HFF-Myc (cell line): Measurements from ENCODE around the gene FAM174C.

Source experiments
- DNase-seq: peaks from one replicate; pipeline ENCODE4 v3.0.0-alpha.2; 2011; ENCODE audit warnings: low read depth; ENCODE audit errors: extremely low read depth
- H3K4me3 ChIP-seq: replicated peaks from 2 replicates; pipeline ENCODE4 v1.5.1; 2011; ENCODE audit warnings: low read depth, mild to moderate bottlenecking, control low read depth, low read length
- TF ChIP-seq, protein P1 (sequence below): IDR thresholded peaks from 2 replicates; pipeline ENCODE4 v1.5.1; 2012; ENCODE audit warnings: mild to moderate bottlenecking, low read depth, low read length, control low read depth; ENCODE audit errors: missing control alignments

The FAM174C gene

GRCh38 chr19:1275260-1275975, at the start of gene FAM174C:
TSS of gene FAM174C (plus strand) at chr19:1275530. CDS start at chr19:1275550, 20 bp downstream.
- peak within 1 kb of the TSS; percentile 59 for H3K4me3 ChIP-seq
- peak; percentile 87 for DNase-seq
- TF ChIP-seq, protein P1, sequence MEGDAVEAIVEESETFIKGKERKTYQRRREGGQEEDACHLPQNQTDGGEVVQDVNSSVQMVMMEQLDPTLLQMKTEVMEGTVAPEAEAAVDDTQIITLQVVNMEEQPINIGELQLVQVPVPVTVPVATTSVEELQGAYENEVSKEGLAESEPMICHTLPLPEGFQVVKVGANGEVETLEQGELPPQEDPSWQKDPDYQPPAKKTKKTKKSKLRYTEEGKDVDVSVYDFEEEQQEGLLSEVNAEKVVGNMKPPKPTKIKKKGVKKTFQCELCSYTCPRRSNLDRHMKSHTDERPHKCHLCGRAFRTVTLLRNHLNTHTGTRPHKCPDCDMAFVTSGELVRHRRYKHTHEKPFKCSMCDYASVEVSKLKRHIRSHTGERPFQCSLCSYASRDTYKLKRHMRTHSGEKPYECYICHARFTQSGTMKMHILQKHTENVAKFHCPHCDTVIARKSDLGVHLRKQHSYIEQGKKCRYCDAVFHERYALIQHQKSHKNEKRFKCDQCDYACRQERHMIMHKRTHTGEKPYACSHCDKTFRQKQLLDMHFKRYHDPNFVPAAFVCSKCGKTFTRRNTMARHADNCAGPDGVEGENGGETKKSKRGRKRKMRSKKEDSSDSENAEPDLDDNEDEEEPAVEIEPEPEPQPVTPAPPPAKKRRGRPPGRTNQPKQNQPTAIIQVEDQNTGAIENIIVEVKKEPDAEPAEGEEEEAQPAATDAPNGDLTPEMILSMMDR, result no peak

DNA sequence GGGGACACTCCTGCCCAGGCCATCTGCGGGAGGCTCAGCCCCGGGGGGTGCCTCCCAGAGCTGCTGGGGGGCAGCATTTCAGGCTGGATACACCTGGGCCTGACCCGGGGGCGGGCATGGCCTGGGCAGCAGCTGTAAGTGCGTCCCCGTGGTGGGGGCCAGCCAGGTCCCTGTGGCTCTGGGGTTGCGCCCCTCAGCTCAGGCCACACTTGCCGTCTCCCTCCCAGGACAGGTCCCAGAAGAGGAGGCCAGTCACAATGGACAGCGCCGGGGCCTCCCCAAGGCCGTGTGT, 49.2 kb upstream of the FAM174C start:
- TF ChIP-seq, protein P1, result no peak
- DNase-seq, result no peak
- H3K4me3 ChIP-seq, result no peak overlapping the region

GRCh38 chr19:1226522-1227303, 48.6 kb upstream of the FAM174C start:
- DNase-seq, result no peak
- TF ChIP-seq, protein P1, result no peak
- no peak overlapping the region for H3K4me3 ChIP-seq

DNA sequence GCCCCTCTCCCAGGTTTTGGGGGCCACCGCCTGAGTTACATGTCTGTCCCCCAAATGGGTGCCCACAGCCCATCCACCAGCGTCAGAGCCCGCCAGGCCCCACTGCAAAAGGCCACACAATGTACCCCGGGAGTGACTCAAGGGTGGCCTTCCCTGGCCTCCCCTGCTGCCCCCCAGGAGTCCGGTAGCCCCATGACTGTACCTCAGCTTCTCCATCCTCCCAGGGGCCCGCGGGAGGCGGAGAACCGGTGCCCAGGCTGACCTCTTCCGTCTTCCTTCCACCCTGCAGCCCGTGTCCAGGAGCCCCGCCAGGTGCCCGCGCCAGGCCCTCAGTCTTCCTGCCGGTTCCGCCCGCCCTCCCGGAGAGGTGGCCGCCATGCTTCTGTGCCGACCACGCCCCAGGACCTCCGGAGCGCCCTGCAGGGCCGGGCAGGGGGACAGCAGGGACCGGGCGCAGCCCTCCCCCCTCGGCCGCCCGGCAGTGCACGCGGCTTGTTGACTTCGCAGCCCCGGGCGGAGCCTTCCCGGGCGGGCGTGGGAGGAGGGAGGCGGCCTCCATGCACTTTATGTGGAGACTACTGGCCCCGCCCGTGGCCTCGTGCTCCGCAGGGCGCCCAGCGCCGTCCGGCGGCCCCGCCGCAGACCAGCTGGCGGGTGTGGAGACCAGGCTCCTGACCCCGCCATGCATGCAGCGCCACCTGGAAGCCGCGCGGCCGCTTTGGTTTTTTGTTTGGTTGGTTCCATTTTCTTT, 47.9 kb upstream of the FAM174C start:
- TF ChIP-seq, protein P1, result no peak
- no peak for DNase-seq
- H3K4me3 ChIP-seq, result no peak overlapping the region

DNA sequence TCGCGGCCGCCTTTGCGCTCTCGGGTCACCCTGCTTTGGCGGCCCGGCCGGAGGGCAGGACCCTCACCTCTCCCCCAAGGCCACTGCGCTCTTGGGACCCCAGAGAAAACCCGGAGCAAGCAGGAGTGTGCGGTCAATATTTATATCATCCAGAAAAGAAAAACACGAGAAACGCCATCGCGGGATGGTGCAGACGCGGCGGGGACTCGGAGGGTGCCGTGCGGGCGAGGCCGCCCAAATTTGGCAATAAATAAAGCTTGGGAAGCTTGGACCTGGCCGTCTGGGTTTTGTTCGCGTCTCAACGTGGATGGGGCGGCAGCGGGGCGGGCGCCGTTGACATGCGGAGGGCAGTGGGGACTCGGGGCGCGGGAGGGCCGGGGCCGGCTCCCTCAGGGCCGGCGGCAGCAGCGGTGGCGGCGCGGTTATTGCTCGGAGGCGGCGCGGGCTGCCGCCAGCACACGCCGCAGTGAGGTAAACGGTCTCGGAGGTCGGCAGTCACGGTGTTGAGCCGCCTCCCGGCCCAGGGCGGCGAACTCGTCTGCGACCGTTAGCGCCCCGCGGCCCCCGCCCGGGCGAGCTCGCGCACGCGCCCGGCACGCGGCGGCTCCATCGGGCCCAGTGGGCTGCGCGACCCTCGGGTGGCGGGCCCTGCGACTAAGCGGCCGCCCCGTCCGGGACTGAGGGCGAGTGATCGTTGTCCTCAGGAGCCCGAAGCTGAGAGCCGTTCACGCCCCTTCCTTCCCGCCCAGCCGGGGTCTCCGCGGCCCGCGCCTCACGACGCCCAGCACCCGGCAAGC, 47.0 kb upstream of the FAM174C start:
- TF ChIP-seq, protein P1, result no peak
- DNase-seq, result no peak
- H3K4me3 ChIP-seq, result no peak overlapping the region
